ENCODE data around the gene APRT. TPM values are rescaled to one million over a fixed set of nuclear protein-coding genes. Genes with fewer than 3 reads are reported as not detected.
A peak's percentile ranks its signal among the peaks of the same experiment; 100 is the strongest.

The APRT gene
- total and polyA plus RNA-seq, 9 of the 15 experiments (the other 6 are each of a cell fraction or from before 2014, with no cell fraction given): 41.7 to 409 (median 146) TPM

- TF ChIP-seq ZBTB17 (CRISPR knock-in tag; IDR thresholded peaks at IDR 0.05) (no peak), SIRT6 (IDR thresholded peaks at IDR 0.05; ENCODE audit: low read depth, low read length) (no peak), SIN3A (IDR thresholded peaks at IDR 0.05; ENCODE audit: borderline replicate concordance in 2 of 2, control insufficient read depth in 1 of 2, low read depth in 2 of 2, low read length in 2 of 2) (peak; percentile 70 to 90; a peak in 1 of 4 replicates), ZNF175 (CRISPR knock-in tag; IDR thresholded peaks at IDR 0.05; ENCODE audit: low read depth) (no peak), ZNF589 (CRISPR knock-in tag; IDR thresholded peaks at IDR 0.05; ENCODE audit: low read depth) (no peak), USF1 (CRISPR knock-in tag; IDR thresholded peaks at IDR 0.05) (no peak), ZNF197 (CRISPR knock-in tag; IDR thresholded peaks at IDR 0.05; ENCODE audit: low read depth) (no peak), POLR3A (IDR thresholded peaks at IDR 0.05; ENCODE audit: borderline replicate concordance, extremely low read depth, insufficient read depth, insufficient read length) (no peak), RBM15 (IDR thresholded peaks at IDR 0.05; ENCODE audit: insufficient read depth, low read length) (no peak), EZH2 (IDR thresholded peaks at IDR 0.05; ENCODE audit: borderline replicate concordance, low read depth, low read length) (no peak), SMC3 (conservative IDR thresholded peaks at IDR 0.05; ENCODE audit: insufficient read depth, low read depth, low read length) (no peak), CBX1 (IDR thresholded peaks at IDR 0.05; ENCODE audit: low read depth) (no peak), ZNF699 (CRISPR knock-in tag; IDR thresholded peaks at IDR 0.05; ENCODE audit: insufficient replicate concordance) (no peak), CC2D1A (IDR thresholded peaks at IDR 0.05) (no peak), GATAD2B (IDR thresholded peaks at IDR 0.05; ENCODE audit: borderline replicate concordance) (no peak), CXXC5 (CRISPR knock-in tag; IDR thresholded peaks at IDR 0.05) (no peak), ADNP (tag; IDR thresholded peaks at IDR 0.05) (no peak), MAFG (tag; conservative IDR thresholded peaks at IDR 0.05) (no peak; the same call in 1 of the 2 replicates), ZSCAN29 (IDR thresholded peaks at IDR 0.05) (no peak), RBM14 (IDR thresholded peaks at IDR 0.05; ENCODE audit: borderline replicate concordance, insufficient read depth, low read depth, low read length) (no peak), MTF1 (CRISPR knock-in tag; IDR thresholded peaks at IDR 0.05; ENCODE audit: borderline replicate concordance) (no peak)
- TF ChIP-seq, protein P1, sequence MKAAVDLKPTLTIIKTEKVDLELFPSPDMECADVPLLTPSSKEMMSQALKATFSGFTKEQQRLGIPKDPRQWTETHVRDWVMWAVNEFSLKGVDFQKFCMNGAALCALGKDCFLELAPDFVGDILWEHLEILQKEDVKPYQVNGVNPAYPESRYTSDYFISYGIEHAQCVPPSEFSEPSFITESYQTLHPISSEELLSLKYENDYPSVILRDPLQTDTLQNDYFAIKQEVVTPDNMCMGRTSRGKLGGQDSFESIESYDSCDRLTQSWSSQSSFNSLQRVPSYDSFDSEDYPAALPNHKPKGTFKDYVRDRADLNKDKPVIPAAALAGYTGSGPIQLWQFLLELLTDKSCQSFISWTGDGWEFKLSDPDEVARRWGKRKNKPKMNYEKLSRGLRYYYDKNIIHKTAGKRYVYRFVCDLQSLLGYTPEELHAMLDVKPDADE (conservative IDR thresholded peaks at IDR 0.05; ENCODE audit: control insufficient read depth, low read depth, low read length): 0 out of 2 replicates have a peak, but pooled peaks have one; percentile 46
- TF ChIP-seq, protein P2, sequence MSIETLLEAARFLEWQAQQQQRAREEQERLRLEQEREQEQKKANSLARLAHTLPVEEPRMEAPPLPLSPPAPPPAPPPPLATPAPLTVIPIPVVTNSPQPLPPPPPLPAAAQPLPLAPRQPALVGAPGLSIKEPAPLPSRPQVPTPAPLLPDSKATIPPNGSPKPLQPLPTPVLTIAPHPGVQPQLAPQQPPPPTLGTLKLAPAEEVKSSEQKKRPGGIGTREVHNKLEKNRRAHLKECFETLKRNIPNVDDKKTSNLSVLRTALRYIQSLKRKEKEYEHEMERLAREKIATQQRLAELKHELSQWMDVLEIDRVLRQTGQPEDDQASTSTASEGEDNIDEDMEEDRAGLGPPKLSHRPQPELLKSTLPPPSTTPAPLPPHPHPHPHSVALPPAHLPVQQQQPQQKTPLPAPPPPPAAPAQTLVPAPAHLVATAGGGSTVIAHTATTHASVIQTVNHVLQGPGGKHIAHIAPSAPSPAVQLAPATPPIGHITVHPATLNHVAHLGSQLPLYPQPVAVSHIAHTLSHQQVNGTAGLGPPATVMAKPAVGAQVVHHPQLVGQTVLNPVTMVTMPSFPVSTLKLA (conservative IDR thresholded peaks at IDR 0.05): peak; percentile 25 to 74
- TF ChIP-seq, protein P3, sequence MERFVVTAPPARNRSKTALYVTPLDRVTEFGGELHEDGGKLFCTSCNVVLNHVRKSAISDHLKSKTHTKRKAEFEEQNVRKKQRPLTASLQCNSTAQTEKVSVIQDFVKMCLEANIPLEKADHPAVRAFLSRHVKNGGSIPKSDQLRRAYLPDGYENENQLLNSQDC (CRISPR knock-in tag; IDR thresholded peaks at IDR 0.05): no peak
Observed at GRCh38 chr16:88810166-88810911, 1.4 kb downstream of the APRT start (continued).
